DOHH2 (cell line): Measurements from ENCODE around the gene ERP27.

Experiments
- EZH2phosphoT487 ChIP-seq: fragments of 200-600 bp; sonication (generic); IDR thresholded peaks from 2 replicates; pipeline ENCODE4 v1.6.1; 2017; ENCODE audit warnings: borderline replicate concordance, mild to moderate bottlenecking, antibody characterized with exemption, low read length, moderate library complexity, mixed read lengths
- TF ChIP-seq, protein P1 (sequence below): fragments of 200-600 bp; sonication (generic); IDR thresholded peaks from one replicate; pipeline ENCODE4 v1.5.1; 2014; ENCODE audit warnings: antibody characterized with exemption, mild to moderate bottlenecking, low read depth, low read length; ENCODE audit not compliant: poor library complexity, severe bottlenecking

DNA sequence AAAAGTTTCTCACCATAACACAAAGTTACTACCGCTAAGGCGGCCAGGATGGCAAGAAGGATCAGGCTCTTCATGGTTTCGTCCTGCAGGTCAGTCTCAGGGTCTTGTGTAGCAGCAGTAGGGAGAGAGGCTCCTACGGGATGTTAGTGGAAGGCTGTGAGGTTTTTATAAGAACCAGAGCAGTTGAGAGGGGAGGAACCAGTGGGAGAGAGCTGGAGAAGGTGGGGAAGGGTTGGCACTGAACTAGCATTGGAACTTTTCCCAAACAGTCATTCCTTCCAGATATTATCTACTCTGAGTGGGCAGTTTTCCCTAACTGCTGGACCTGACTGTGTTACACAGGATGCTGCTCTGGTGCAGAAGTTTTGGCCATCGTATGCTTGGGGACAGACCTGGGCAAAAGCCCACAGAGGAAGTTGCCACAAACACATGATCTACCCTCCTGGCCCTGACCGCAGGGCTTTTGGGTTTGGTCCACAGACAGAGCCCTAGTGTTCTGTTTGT, 52.6 kb downstream of the ERP27 start, which contains the start of gene MGP:
- TF ChIP-seq, protein P1, sequence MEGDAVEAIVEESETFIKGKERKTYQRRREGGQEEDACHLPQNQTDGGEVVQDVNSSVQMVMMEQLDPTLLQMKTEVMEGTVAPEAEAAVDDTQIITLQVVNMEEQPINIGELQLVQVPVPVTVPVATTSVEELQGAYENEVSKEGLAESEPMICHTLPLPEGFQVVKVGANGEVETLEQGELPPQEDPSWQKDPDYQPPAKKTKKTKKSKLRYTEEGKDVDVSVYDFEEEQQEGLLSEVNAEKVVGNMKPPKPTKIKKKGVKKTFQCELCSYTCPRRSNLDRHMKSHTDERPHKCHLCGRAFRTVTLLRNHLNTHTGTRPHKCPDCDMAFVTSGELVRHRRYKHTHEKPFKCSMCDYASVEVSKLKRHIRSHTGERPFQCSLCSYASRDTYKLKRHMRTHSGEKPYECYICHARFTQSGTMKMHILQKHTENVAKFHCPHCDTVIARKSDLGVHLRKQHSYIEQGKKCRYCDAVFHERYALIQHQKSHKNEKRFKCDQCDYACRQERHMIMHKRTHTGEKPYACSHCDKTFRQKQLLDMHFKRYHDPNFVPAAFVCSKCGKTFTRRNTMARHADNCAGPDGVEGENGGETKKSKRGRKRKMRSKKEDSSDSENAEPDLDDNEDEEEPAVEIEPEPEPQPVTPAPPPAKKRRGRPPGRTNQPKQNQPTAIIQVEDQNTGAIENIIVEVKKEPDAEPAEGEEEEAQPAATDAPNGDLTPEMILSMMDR: no peak
- no peak for TF ChIP-seq EZH2phosphoT487
